CD4-positive, alpha-beta memory T cell (primary cell): ENCODE results near the gene CASP6. TPM values are rescaled to one million over a fixed set of nuclear protein-coding genes. Genes with fewer than 3 reads are reported as not detected.

Source experiments
- CTCF ChIA-PET: fragments of 350-600 bp; sonication (Branson Sonifier 250); formaldehyde crosslinking; loops from one replicate; lab custom pipeline; 2021; ENCODE audit warnings: inconsistent platforms; ENCODE audit not compliant: partially characterized antibody; lab: Charles Lee
- POLR2A ChIA-PET: fragments of 350-600 bp; sonication (Branson Sonifier 250); formaldehyde crosslinking; loops from one replicate; lab custom pipeline; 2021; ENCODE audit not compliant: partially characterized antibody; lab: Charles Lee
- DNase-seq, 5 donors: peaks; one replicate each; pipeline versions ENCODE4 v3.0.0 to v3.0.0-alpha.2; 2020 to 2022; ENCODE audit warnings: mixed read lengths in 1 of 5
- H3K27ac ChIP-seq: one replicate; pipeline ENCODE4 v1.7.0; 2013; ENCODE audit warnings: low read depth, low read length
- H3K27me3 ChIP-seq: 2 replicates; pipeline ENCODE4 v1.7.0; 2013; ENCODE audit warnings: mild to moderate bottlenecking, low read length, moderate library complexity; ENCODE audit not compliant: insufficient read depth
- H3K36me3 ChIP-seq: 2 replicates; pipeline ENCODE4 v1.7.0; 2013; ENCODE audit warnings: mild to moderate bottlenecking, low read length, moderate library complexity; ENCODE audit not compliant: insufficient read depth
- H3K4me1 ChIP-seq: 2 replicates; pipeline ENCODE4 v1.7.0; 2013; ENCODE audit warnings: mild to moderate bottlenecking, low read length, moderate library complexity; ENCODE audit not compliant: insufficient read depth
- H3K4me3 ChIP-seq, 2 donors: one replicate each; pipeline ENCODE4 v1.7.0; 2013; ENCODE audit warnings: low read length in 2 of 2, mild to moderate bottlenecking in 1 of 2
- H3K9me3 ChIP-seq, 2 donors: one replicate each; pipeline ENCODE4 v1.7.0; 2013; ENCODE audit warnings: low read length in 2 of 2, control low read depth in 1 of 2; ENCODE audit not compliant: control insufficient read depth in 1 of 2
- H3K27ac Mint-ChIP-seq, 7 donors: one replicate each; pipeline ENCODE4 v1.8.0; 2020 to 2021; ENCODE audit warnings: mixed read lengths in 7 of 7, mild to moderate bottlenecking in 6 of 7, inconsistent platforms in 3 of 7, moderate library complexity in 3 of 7
- H3K27me3 Mint-ChIP-seq, 2 donors: one replicate each; pipeline ENCODE4 v1.8.0; 2020 to 2021; ENCODE audit warnings: mixed read lengths in 2 of 2
- H3K36me3 Mint-ChIP-seq, 2 donors: one replicate each; pipeline ENCODE4 v1.8.0; 2020 to 2021; ENCODE audit warnings: mixed read lengths in 2 of 2, inconsistent platforms in 1 of 2, mild to moderate bottlenecking in 1 of 2
- H3K4me1 Mint-ChIP-seq, 4 donors: one replicate each; pipeline ENCODE4 v1.8.0; 2020 to 2021; ENCODE audit warnings: mixed read lengths in 4 of 4, mild to moderate bottlenecking in 1 of 4
- H3K4me3 Mint-ChIP-seq, 8 donors: one replicate each; pipeline ENCODE4 v1.8.0; 2020 to 2021; ENCODE audit warnings: mixed read lengths in 8 of 8, mild to moderate bottlenecking in 7 of 8, moderate library complexity in 6 of 8, inconsistent platforms in 3 of 8
- H3K9me3 Mint-ChIP-seq, 8 donors: one replicate each; pipeline ENCODE4 v1.8.0; 2020 to 2021; ENCODE audit warnings: mixed read lengths in 8 of 8, mild to moderate bottlenecking in 5 of 8, inconsistent platforms in 3 of 8, moderate library complexity in 1 of 8
- intact Hi-C: fragments of 100-400 bp; cut with micrococcal nuclease; formaldehyde crosslinking; loops from one replicate; pipeline ENCODE4 v1.15.1; 2023
- polyA plus RNA-seq, 2 donors: library from polyadenylated mRNA; unstranded; fragments of 300-500 nt; fragmentation: Illumina TruSeq; gene quantifications; one replicate each; pipeline ENCODE4 v1.2.3, GENCODE V29; 2021
- total RNA-seq, 2 experiments: library from RNA; stranded (reverse); gene quantifications; one replicate each; pipeline ENCODE4 v1.2.3, GENCODE V29; 2021

CASP6 gene
- 10 to 100 TPM; 16.5 to 24.7 TPM for total RNA-seq
- 100 to 1,000 TPM in 1 of 2 donors, 10 to 100 TPM in 1; 94.5 to 115 TPM for polyA plus RNA-seq

DNA sequence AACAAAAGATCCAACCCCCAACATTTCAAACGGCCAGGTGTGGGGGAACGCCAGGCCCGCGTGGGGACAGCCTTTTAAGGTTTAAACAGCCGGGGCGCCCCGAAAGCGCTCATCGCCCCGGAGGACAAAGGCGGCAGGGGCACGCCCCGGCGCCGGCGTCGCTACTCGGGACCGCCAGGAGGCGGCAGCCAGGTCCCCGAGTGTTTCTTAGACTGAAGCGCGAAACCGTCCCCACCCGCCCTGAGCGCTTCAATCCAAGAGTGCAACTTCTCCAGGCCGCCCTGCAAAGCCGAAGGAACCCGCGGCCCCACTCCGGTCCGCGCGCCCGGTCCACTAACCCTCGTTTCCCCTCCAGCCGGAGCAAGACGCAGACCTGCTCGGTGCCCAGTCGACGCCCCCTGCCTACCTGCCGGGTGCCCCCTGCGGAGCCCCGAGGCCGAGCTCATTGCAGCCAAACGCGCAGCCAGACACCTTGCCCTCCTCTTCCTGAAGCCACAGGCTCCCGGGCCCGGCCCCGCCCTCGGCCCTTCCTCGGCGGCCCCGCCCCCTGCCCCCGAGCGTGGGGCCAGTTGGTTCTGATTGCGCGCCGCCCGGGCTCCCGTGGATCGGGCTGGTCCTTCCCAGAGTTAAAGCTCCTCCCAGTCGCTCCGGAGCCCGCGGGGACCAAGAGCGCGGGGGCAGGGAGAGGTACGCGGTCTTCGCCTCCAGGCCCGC is at the start of gene CASP6:
Gene CASP6 (minus strand): TSS at position 496 of the 714 bp plus-strand sequence. CDS start 50 bp downstream, at position 446.
- intact Hi-C loops, result loop anchor here (1.0 to 10.0 kb wide), 10 partner anchors 12 to 1981 kb away; partner anchors contain the start of genes GAR1, PAPSS1 and SEC24B
- peaks cover 31 to 60% (median 42%) of the 10 kb centered on the region in 4 donors for H3K4me1 Mint-ChIP-seq
- peak within 1 kb of the TSS; percentile 86 to 96 (median 93) for H3K27ac Mint-ChIP-seq
- ChIA-PET POLR2A (interaction anchor here (0.6 to 4.6 kb wide), 13 partner anchors 12 to 272 kb away, joined by 3 to 23 read pairs (median 4); partner anchors contain the start of genes MCUB, PLA2G12A and SEC24B), CTCF (interaction anchor here (0.8 to 4.3 kb wide), 11 partner anchors 9 to 141 kb away, joined by 3 to 17 read pairs (median 4); partner anchors contain the start of gene PLA2G12A)
- H3K27ac ChIP-seq, result peak within 1 kb of the TSS; percentile 71
- H3K4me3 ChIP-seq, result peak within 1 kb of the TSS; percentile 48 to 56
- H3K36me3 Mint-ChIP-seq, result peaks cover 0 to 18% of the 10 kb centered on the region in 2 donors
- no peaks in the 10 kb centered on the region for H3K9me3 ChIP-seq
- DNase-seq, result peak; percentile 72 to 83 (median 77)
- H3K9me3 Mint-ChIP-seq, result peaks cover 0 to 7% (median 0%) of the 10 kb centered on the region in 8 donors
- H3K27me3 Mint-ChIP-seq, result no peaks in the 10 kb centered on the region
- H3K4me3 Mint-ChIP-seq, result peak within 1 kb of the TSS; percentile 92 to 98 (median 95)
- H3K4me1 ChIP-seq, result peaks cover 47% of the 10 kb centered on the region
- no peaks in the 10 kb centered on the region for H3K36me3 ChIP-seq
- H3K27me3 ChIP-seq, result no peaks in the 10 kb centered on the region

DNA sequence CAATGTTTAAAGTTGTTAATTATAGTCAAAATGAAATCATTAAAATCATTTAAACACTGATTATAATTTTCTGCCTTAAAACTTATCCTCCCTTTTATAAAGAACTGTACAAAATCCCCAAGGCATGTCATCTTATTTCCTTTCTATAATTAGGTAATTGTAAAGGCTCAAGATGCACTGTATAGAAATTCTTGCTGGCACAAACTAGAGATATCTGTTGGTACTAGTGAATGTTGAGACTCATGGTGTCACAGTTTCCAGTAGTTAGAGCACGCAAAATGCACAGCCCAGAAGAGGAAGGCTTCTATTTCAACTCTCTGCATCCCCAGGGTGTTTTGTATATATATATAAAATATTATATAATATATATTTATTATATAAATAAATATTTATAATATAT is 49.3 kb upstream of the CASP6 start:
- Histone ChIP-seq H3K27ac (no peak overlapping the region), H3K27me3 (no peaks in the 10 kb centered on the region), H3K4me1 (no peaks in the 10 kb centered on the region), H3K9me3 (no peaks in the 10 kb centered on the region), H3K36me3 (no peaks in the 10 kb centered on the region), H3K4me3 (no peak overlapping the region)
- H3K27ac Mint-ChIP-seq, result peak overlapping the region in 1 of 7 donors; percentile 17
- POLR2A ChIA-PET, result interaction anchor here (1.1 kb wide), 1 partner anchor 22 kb away, joined by 4 read pairs; no protein-coding TSS in a partner anchor
- CTCF ChIA-PET, result interaction anchor here (1.3 to 1.7 kb wide), 2 partner anchors 9 to 319 kb away, joined by 3 read pairs; partner anchors contain the start of gene SEC24B
- no peaks in the 10 kb centered on the region for H3K36me3 Mint-ChIP-seq
- intact Hi-C loops, result no loop called here
- H3K4me1 Mint-ChIP-seq, result no peaks in the 10 kb centered on the region
- H3K9me3 Mint-ChIP-seq, result no peaks in the 10 kb centered on the region
- peak overlapping the region in 1 of 8 donors; percentile 31 for H3K4me3 Mint-ChIP-seq
- peaks cover 3 to 9% of the 10 kb centered on the region in 2 donors for H3K27me3 Mint-ChIP-seq
- DNase-seq, result no peak

DNA sequence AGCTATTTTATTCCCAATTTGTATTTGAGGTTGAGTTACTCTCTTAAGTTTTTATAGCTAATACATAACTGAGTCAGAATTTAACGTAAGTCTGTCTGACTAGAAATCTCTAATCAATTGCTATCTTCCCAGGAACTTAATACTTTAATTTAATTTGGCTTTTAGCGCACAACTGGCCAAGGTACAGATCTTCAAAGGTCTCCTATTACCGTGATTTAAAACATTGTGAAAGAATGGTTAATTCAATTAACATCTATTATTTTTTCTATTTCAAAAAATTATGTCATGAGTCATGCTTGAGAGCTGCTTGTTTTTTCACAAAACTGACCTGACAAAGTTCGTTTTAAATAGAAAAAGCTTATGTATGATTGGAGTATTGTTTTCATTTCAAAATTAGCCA is 48.6 kb upstream of the CASP6 start:
- H3K9me3 Mint-ChIP-seq, result no peaks in the 10 kb centered on the region
- Histone ChIP-seq H3K27me3 (no peaks in the 10 kb centered on the region), H3K27ac (no peak overlapping the region), H3K4me1 (no peaks in the 10 kb centered on the region), H3K4me3 (no peak overlapping the region), H3K36me3 (no peaks in the 10 kb centered on the region), H3K9me3 (no peaks in the 10 kb centered on the region)
- H3K27ac Mint-ChIP-seq, result no peak overlapping the region
- POLR2A ChIA-PET, result interaction anchor here (1.1 kb wide), 1 partner anchor 21 kb away, joined by 4 read pairs; no protein-coding TSS in a partner anchor
- no peaks in the 10 kb centered on the region for H3K36me3 Mint-ChIP-seq
- H3K4me1 Mint-ChIP-seq, result no peaks in the 10 kb centered on the region
- CTCF ChIA-PET, result interaction anchor here (1.3 to 1.7 kb wide), 2 partner anchors 9 to 319 kb away, joined by 3 read pairs; partner anchors contain the start of gene SEC24B
- peaks cover 3 to 9% of the 10 kb centered on the region in 2 donors for H3K27me3 Mint-ChIP-seq
- no peak overlapping the region for H3K4me3 Mint-ChIP-seq
- no peak for DNase-seq
- intact Hi-C loops, result no loop called here

DNA sequence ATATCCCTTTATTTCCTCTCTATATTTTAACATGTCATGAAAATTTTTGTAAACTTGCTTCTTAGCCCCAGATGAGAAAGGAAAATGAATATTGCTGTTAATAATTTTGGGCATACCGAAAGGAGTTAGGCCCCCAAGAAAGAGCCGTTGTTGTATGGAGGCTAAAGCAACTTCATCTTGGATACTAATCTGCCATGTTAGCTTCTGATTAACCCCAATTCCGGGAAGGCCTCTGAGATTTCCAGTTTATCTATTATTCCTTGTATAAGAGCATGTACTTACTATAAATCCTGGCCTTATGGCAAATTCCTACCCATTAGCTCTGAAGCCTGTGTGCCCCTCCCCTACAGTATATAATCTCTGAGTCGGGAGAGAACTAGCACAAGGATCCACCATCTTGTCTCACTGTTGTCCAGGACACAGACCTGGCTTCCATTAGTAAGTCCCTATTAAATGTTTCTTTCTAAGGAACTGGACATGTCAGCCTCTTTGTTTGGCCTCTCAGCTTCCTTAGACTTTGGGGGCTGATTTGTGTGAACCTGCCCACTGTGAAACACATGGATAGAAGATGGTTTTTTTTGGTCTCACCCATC is 47.5 kb upstream of the CASP6 start:
- Histone ChIP-seq H3K9me3 (no peaks in the 10 kb centered on the region), H3K36me3 (no peaks in the 10 kb centered on the region), H3K27ac (no peak overlapping the region), H3K4me3 (no peak overlapping the region), H3K4me1 (no peaks in the 10 kb centered on the region), H3K27me3 (no peaks in the 10 kb centered on the region)
- no peaks in the 10 kb centered on the region for H3K4me1 Mint-ChIP-seq
- H3K9me3 Mint-ChIP-seq, result no peaks in the 10 kb centered on the region
- H3K27ac Mint-ChIP-seq, result no peak overlapping the region
- no peak for DNase-seq
- POLR2A ChIA-PET, result no interaction called here
- no peaks in the 10 kb centered on the region for H3K36me3 Mint-ChIP-seq
- CTCF ChIA-PET, result interaction anchor here (1.7 kb wide), 1 partner anchor 317 kb away, joined by 3 read pairs; the partner anchor contains the start of gene SEC24B
- intact Hi-C loops, result no loop called here
- H3K4me3 Mint-ChIP-seq, result no peak overlapping the region
- peaks cover 0 to 4% of the 10 kb centered on the region in 2 donors for H3K27me3 Mint-ChIP-seq

DNA sequence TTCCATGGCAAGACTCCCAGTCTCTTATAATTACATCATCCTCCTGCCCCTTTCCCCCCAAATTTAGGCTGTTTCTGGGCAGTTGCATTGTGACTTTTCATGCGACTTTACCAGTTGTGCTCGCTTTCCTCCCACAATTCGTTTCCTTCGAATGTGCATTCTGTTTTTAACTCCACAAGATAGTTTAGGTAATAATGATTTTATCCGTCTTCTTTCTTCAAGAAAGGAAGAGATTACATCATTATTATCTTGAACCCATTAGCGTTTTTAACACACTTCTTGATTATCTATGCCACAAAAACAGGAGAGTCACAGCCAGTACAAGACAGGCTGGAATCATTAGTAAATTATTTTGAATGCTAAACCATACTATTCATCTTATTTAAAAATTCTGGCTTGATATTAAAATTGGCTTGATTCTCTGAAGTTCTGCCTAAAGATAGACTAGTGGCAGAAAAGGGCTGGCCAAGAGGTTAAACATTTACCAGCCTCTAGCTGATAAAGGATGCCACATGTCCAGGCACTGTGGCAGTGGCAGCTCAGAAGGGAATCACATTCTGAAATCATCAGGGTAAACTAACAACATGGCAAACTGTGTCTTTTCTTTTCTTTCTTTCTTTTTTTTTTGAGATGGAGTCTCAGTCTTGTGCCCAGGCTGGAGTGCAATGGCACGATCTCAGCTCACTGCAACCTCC is 46.3 kb upstream of the CASP6 start:
- Mint-ChIP-seq H3K4me3 (no peak overlapping the region), H3K27ac (no peak overlapping the region), H3K36me3 (no peaks in the 10 kb centered on the region), H3K27me3 (peaks cover 0 to 3% of the 10 kb centered on the region in 2 donors), H3K9me3 (no peaks in the 10 kb centered on the region), H3K4me1 (no peaks in the 10 kb centered on the region)
- ChIA-PET CTCF (no interaction called here), POLR2A (no interaction called here)
- H3K27ac ChIP-seq, result no peak overlapping the region
- H3K36me3 ChIP-seq, result no peaks in the 10 kb centered on the region
- DNase-seq, result no peak
- intact Hi-C loops, result no loop called here
- no peaks in the 10 kb centered on the region for H3K9me3 ChIP-seq
- H3K4me3 ChIP-seq, result no peak overlapping the region
- no peaks in the 10 kb centered on the region for H3K4me1 ChIP-seq
- no peaks in the 10 kb centered on the region for H3K27me3 ChIP-seq

DNA sequence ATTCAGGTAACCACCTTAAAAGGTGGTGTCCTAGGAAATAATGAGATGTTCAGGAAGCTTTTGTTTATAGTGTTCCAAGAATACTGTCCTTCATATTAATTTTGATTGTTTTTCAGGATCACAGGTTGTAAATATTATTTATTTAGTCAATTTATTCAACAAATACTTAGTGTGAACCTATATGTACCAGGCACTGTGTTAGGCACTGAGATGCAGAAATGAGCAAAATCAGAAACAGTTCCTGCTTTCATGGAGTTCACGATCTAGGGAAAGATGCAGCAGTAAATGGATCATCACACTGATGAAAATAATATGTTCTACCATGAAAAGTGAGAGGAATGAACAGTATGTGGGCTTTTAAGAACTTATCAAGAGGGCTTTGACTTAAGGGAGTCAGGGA is 44.9 kb upstream of the CASP6 start:
- ChIA-PET CTCF (no interaction called here), POLR2A (no interaction called here)

More for the DNA sequence above, 44.9 kb upstream of the CASP6 start:
- Histone ChIP-seq H3K4me1 (no peaks in the 10 kb centered on the region), H3K27me3 (no peaks in the 10 kb centered on the region), H3K27ac (no peak overlapping the region), H3K36me3 (no peaks in the 10 kb centered on the region), H3K9me3 (no peaks in the 10 kb centered on the region), H3K4me3 (no peak overlapping the region)
- Mint-ChIP-seq H3K4me3 (no peak overlapping the region), H3K36me3 (no peaks in the 10 kb centered on the region), H3K27ac (no peak overlapping the region), H3K9me3 (no peaks in the 10 kb centered on the region), H3K4me1 (no peaks in the 10 kb centered on the region), H3K27me3 (peaks cover 0 to 2% of the 10 kb centered on the region in 2 donors)
- intact Hi-C loops, result no loop called here
- no peak for DNase-seq
